GM18511 (cell line): Measurements from ENCODE around the gene TEPSIN.

Source experiments
- ATAC-seq: cut with Tn5 transposase; IDR thresholded peaks from one replicate; pipeline ENCODE4 v1.9.1; 2021; ENCODE audit warnings: mild to moderate bottlenecking, moderate library complexity; ENCODE audit not compliant: unreplicated experiment

TEPSIN gene

GRCh38 chr17:81238815-81239713 is at the start of gene TEPSIN, which contains the start of gene NDUFAF8:
TEPSIN (minus strand) TSS chr17:81239055; CDS start chr17:81239033, 22 bp downstream.
NDUFAF8 (plus strand) TSS chr17:81239318; CDS start chr17:81239364, 46 bp downstream.
- ATAC-seq: peak; percentile 95

- no peak for ATAC-seq
These were observed 49.0 kb upstream of the TEPSIN start for GRCh38 chr17:81287741-81288430.

DNA sequence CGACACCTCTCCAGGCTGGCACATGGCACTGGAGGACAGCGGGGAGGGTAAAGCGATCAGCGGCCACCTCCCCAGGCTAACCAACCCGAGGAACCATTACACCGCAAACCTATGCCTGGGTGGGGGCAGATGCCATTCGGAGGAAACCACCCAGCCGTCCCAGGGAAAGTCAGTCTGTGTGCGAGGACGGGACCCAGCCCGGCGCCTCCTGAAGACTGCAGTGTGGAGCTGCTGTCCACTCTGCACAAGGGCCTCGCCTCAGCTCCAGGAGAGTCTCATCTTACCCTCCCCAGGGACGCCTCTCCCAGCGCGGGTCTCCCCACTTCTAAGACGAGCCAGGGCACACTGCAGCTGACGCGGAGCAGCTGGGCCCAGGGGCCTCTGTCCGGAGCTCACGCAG is 48.3 kb upstream of the TEPSIN start:
- ATAC-seq: no peak

- no peak for ATAC-seq
These were observed 47.8 kb upstream of the TEPSIN start for GRCh38 chr17:81286491-81287145.

DNA sequence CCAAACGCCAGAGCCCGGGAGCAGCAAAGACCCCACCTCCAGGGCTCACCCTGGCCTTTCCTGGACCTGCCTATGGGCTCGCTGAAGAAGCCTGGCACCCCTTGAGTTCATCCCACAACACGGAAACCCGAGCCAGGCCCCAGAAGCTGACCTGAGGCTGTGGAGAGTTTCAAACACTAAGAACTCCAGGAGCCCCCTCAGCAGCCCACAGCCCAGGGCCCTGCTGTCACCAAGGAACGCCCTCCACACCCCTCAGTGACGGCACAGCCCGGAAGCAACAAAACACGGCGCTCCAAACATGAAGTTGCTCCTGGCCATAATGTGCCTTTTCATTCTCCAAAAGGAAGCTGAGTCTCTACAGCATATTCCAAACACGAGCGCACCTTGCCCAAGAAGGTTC is 47.0 kb upstream of the TEPSIN start:
- ATAC-seq: no peak

- no peak for ATAC-seq
These were observed 46.5 kb upstream of the TEPSIN start for GRCh38 chr17:81285179-81285878.

DNA sequence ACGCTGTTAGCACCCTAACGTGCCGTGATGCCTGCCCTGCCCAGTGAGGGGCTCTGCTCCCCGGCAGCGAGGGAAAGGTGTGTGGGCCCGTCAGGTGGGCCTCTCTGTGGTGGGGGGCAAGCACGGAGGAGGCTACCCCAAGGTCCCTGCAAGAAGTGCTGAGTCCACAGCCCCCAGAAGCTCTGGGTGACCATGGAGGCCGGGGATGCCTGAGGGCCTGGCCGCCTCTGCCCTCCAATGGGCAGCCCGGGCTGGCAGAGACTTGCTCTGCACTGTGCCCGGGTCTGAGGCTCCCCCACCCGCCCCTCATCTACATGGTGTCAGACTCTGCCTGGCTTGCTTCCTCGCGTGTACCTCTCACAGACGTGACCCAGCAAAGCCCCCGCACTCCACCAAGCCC is 44.0 kb upstream of the TEPSIN start:
- no peak for ATAC-seq

GRCh38 chr17:81282141-81282540 is 43.3 kb upstream of the TEPSIN start:
- ATAC-seq: no peak

- no peak for ATAC-seq
These were observed 41.7 kb upstream of the TEPSIN start for GRCh38 chr17:81280571-81280970.

DNA sequence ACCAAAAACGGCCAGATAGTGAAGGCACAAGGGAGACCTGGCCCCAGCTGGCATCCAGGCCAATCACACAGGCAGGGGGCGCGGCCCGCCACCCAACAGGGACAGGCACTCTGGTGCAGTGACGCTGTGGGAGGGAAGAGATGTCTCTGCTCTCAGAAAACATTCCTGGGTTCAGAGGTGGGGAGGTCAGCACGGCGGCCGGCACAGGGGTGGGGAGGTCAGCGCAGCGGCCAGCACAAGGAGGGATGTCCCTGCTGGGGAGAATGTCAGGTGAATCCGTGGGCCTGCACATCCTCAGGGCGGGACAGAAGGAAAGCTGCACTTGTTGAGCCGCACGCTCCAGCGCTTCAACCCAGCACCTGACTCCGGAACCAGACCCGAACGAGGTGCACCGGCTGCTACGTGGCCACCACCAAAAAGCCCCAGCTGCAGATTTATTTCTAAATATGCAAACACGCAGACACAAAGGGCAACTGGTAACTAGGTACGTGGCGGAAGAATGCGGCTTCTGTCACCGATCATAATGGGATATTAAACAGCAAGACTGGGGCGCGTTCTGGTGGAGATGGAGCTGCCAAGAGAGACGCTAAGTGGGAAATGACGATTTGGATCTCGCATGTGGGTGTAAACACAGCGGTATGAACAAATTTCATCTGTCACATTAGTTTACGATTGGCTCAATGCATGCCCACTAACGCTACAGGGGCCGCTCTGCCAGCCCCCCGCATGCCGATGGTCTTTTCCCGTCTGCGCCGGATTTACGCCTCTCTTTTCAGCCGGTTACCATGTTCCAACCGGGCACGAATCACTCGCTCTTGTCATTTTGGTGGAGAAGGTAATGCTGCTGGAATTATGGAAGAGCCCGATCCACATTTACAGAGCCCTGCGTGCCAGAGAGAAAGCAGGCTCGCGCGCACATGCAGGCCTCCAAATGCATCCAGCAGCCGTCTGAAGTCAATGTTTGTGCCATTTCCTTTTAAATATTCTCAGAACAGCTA is 40.7 kb upstream of the TEPSIN start:
- no peak for ATAC-seq

DNA sequence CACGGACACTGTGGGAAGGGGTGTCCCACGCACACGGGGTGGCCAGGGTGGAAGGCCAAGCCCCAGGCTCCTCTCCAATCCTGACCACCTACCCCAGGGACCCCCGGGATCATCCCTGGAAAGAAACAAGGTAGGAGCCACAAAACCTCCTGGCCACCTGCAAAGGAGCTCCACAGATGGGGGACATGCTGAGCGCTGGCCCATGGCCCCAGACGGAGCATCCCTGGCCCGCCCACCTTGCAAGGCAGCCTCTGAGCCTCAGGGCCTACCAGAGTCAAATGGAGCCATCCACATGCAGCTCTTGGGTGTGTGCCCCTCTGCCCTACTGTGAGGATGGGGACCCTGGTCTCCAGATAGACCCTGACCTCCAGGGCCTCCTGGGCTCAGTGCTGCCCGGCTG is 40.0 kb upstream of the TEPSIN start:
- no peak for ATAC-seq

- no peak for ATAC-seq
These were observed 39.3 kb upstream of the TEPSIN start for GRCh38 chr17:81277946-81278693.

GRCh38 chr17:81277421-81277820 is 38.6 kb upstream of the TEPSIN start:
- ATAC-seq: no peak

DNA sequence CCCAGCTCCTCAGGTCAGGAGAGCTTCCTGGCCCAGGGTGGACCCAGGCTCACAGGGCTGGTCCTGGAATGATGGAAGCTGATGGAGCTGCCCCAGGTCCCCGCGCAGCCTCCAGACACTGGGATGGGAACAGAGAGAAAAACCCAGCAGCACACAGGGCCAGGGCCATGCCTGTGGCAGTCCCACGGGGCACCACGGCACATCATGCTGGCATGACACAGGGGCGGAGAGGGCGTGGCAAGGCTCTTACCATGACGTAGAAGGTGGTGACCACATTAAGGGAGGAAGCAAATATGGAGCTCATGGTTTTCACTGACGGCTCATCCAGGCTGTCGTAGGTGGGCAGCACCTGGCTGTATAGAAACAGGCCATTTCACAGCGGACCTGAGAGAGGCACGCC is 37.9 kb upstream of the TEPSIN start:
- ATAC-seq: no peak

DNA sequence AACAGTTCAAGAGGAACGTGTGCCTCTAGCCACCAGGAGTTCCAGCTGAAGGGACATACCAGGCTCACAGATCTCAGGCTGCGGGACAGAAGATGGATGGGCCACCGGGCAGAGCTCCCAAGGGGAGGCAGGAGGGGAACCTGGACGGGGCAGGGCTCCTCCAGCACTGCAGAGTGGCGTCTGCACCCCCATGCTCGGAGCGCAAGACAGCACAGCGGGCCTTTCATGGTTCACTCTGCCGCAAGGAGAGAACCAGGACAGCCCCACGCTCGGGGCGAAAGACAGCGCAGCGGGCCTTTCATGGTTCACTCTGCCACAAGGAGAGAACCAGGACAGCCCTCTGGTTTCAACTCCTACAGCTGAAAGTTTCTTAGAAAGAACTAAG is 35.6 kb upstream of the TEPSIN start:
- no peak for ATAC-seq

DNA sequence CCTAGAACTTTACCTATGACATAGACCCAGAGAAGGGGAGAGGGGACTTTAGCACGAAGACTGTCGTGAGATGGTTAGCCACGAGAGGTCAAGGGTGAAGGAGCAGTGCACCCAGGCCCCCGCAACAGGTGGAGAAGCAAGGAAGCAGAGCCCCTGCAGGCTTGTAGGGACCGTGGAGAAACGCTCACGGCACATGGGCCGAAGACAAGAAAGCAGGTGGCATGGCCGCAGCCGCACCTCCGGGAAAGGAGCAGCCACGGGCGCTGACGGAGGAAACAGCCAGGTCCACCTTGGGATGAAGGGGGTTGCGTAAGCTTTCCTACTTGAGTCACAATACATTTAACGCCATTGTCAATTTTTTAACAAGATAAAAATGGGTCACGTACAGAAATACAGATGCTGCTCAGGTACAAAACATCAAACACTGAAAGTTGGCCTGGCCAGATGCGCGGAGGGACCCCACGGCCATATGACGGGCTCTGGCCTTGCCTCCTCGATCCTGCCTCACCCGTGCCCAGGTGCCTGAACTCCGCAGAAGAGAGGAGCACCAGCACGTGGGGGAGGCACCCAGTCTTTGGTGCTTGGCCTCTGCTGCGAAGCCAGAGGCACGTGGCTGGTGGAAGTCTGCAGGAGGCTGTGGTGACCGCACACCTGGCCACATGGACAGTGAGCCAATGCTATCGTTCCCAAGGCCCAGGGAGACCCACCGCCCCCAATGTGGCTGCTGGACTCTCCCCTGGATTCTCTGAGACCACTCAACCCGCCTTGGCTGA is 35.0 kb upstream of the TEPSIN start:
- ATAC-seq: no peak

GRCh38 chr17:81272616-81273015 is 33.8 kb upstream of the TEPSIN start:
- no peak for ATAC-seq

GRCh38 chr17:81271226-81271625 is 32.4 kb upstream of the TEPSIN start:
- no peak for ATAC-seq
